ENCODE data around the gene SNED1. TPM values are rescaled to one million over a fixed set of nuclear protein-coding genes. Genes with fewer than 3 reads are reported as not detected.

The SNED1 gene
- total RNA-seq, 2 donors from 2014 or later = 0.66 to 4.5 TPM

- Mint-ChIP-seq H3K27ac (peak overlapping the region; percentile 6), H3K36me3 (ENCODE audit: low read depth) (peaks cover 61% of the 10 kb centered on the region), H3K9me3 (no peaks in the 10 kb centered on the region), H3K4me3 (no peak overlapping the region), H3K27me3 (ENCODE audit: insufficient read depth) (no peaks in the 10 kb centered on the region), H3K4me1 (peaks cover 37% of the 10 kb centered on the region)
- 87 to 93% methylated on average over 8 of the region's 8 CpGs for WGBS, 2 experiments (ENCODE audit: insufficient coverage in 1 of 2, insufficient read length in 1 of 2)
- H3K36me3 ChIP-seq (ENCODE audit: control insufficient read depth, insufficient read depth, low read length) = peaks cover 74% of the 10 kb centered on the region
- no peak overlapping the region for H3K4me3 ChIP-seq (ENCODE audit: low read length)
- TF ChIP-seq CTCF (conservative IDR thresholded peaks at IDR 0.05) = no peak
- H3K9ac ChIP-seq (ENCODE audit: extremely low read depth, low read length, poor library complexity, severe bottlenecking) = no peak overlapping the region
- H3K27ac ChIP-seq (ENCODE audit: low read depth, low read length) = no peak overlapping the region
- H3K27me3 ChIP-seq (ENCODE audit: control insufficient read depth, insufficient read depth, low read length, poor library complexity, severe bottlenecking) = no peaks in the 10 kb centered on the region
- H3K4me1 ChIP-seq (ENCODE audit: control insufficient read depth, insufficient read depth, low read length) = peaks cover 3% of the 10 kb centered on the region
- no peaks in the 10 kb centered on the region for H3K9me3 ChIP-seq (ENCODE audit: control insufficient read depth, low read length)
- peak; percentile 32 for DNase-seq
Observed at GRCh38 chr2:241096979-241097378, 98.6 kb downstream of the SNED1 start.

GRCh38 chr2:241099246-241099645 lies 100.8 kb downstream of the SNED1 start:
- Histone ChIP-seq H3K27me3 (ENCODE audit: control insufficient read depth, insufficient read depth, low read length, poor library complexity, severe bottlenecking) (no peaks in the 10 kb centered on the region), H3K9me3 (ENCODE audit: control insufficient read depth, low read length) (no peaks in the 10 kb centered on the region), H3K4me3 (ENCODE audit: low read length) (no peak overlapping the region), H3K36me3 (ENCODE audit: control insufficient read depth, insufficient read depth, low read length) (peaks cover 57% of the 10 kb centered on the region), H3K4me1 (ENCODE audit: control insufficient read depth, insufficient read depth, low read length) (no peaks in the 10 kb centered on the region), H3K27ac (ENCODE audit: low read depth, low read length) (no peak overlapping the region), H3K9ac (ENCODE audit: extremely low read depth, low read length, poor library complexity, severe bottlenecking) (no peak overlapping the region)
- DNase-seq = no peak
- no peaks in the 10 kb centered on the region for H3K27me3 Mint-ChIP-seq (ENCODE audit: insufficient read depth)
- no peak for TF ChIP-seq CTCF (conservative IDR thresholded peaks at IDR 0.05)
- WGBS, 2 experiments (ENCODE audit: insufficient coverage in 1 of 2, insufficient read length in 1 of 2) = 93 to 98% methylated on average over 5 of the region's 5 CpGs
- H3K9me3 Mint-ChIP-seq = no peaks in the 10 kb centered on the region
- peaks cover 49% of the 10 kb centered on the region for H3K36me3 Mint-ChIP-seq (ENCODE audit: low read depth)
- H3K27ac Mint-ChIP-seq = no peak overlapping the region
- peaks cover 24% of the 10 kb centered on the region for H3K4me1 Mint-ChIP-seq
- H3K4me3 Mint-ChIP-seq = no peak overlapping the region

GRCh38 chr2:241102239-241102803 lies 103.9 kb downstream of the SNED1 start, which contains the start of gene MTERF4:
Gene MTERF4, minus strand, starts transcription at chr2:241102287. Its CDS starts 14 bp downstream, at chr2:241102273.
- Histone ChIP-seq H3K9ac (ENCODE audit: extremely low read depth, low read length, poor library complexity, severe bottlenecking) (peak within 1 kb of the TSS; percentile 89), H3K36me3 (ENCODE audit: control insufficient read depth, insufficient read depth, low read length) (peaks cover 27% of the 10 kb centered on the region), H3K27ac (ENCODE audit: low read depth, low read length) (peak within 1 kb of the TSS; percentile 74), H3K4me3 (ENCODE audit: low read length) (peak within 1 kb of the TSS; percentile 94), H3K27me3 (ENCODE audit: control insufficient read depth, insufficient read depth, low read length, poor library complexity, severe bottlenecking) (no peaks in the 10 kb centered on the region), H3K9me3 (ENCODE audit: control insufficient read depth, low read length) (no peaks in the 10 kb centered on the region), H3K4me1 (ENCODE audit: control insufficient read depth, insufficient read depth, low read length) (no peaks in the 10 kb centered on the region)
- Mint-ChIP-seq H3K27me3 (ENCODE audit: insufficient read depth) (no peaks in the 10 kb centered on the region), H3K27ac (peak within 1 kb of the TSS; percentile 96), H3K36me3 (ENCODE audit: low read depth) (peaks cover 28% of the 10 kb centered on the region), H3K9me3 (no peaks in the 10 kb centered on the region), H3K4me3 (peak within 1 kb of the TSS; percentile 85), H3K4me1 (peaks cover 13% of the 10 kb centered on the region)
- DNase-seq = peak; percentile 94
- no peak for TF ChIP-seq CTCF (conservative IDR thresholded peaks at IDR 0.05)
- WGBS, 2 experiments (ENCODE audit: insufficient coverage in 1 of 2, insufficient read length in 1 of 2) = 0% methylated on average over 18 to 56 of the region's 56 CpGs
